ENCODE data around the gene SMAD3. TPM values are rescaled to one million over a fixed set of nuclear protein-coding genes. Genes with fewer than 3 reads are reported as not detected.

SMAD3 gene
- total and polyA plus RNA-seq, 2 donors (not counting 1 experiment from before 2014, with no cell fraction given), result 55.9 to 163 TPM

DNA sequence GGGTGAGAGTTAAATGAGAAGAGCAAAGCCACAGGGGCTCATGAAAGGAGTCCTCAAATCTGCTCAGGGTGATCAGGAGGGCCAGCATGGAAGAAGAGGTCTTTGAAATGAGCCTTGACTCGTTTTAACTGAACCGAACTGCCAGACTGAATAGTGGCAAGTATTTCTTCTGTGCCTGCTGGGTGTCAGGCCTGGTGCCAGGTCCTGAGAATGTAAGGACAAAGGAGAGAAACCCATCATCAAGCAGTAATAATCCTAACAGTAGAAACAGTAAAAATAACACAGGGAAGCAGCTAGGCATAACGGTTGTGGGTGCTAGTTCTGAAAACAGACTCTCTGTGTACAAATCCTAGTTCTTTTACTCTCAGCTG lies 40.4 kb upstream of the SMAD3 start:
- WGBS (ENCODE audit: insufficient coverage), result 100% methylated on average over 2 of the region's 3 CpGs
- Histone ChIP-seq H3K4me2 (replicated peaks; ENCODE audit: low read depth, low read length, poor library complexity, severe bottlenecking) (no peak overlapping the region), H3K4me1 (ENCODE audit: control insufficient read depth in 2 of 2, insufficient read depth in 2 of 2, low read length in 2 of 2) (peaks cover 0 to 15% of the 10 kb centered on the region in 2 donors), H3K27ac (ENCODE audit: low read length in 2 of 2) (no peak overlapping the region), H3K27me3 (replicated peaks in 1 of 4; ENCODE audit: control extremely low read depth in 1 of 4, control insufficient read depth in 3 of 4, insufficient read depth in 4 of 4, low read length in 3 of 4) (peaks cover 0 to 3% (median 0%) of the 10 kb centered on the region in 4 experiments), H3K9ac (ENCODE audit: low read length) (no peak overlapping the region), H3K79me2 (ENCODE audit: control insufficient read depth, insufficient read depth, low read length) (no peaks in the 10 kb centered on the region), H4K20me1 (ENCODE audit: control insufficient read depth, insufficient read depth, low read length, poor library complexity, severe bottlenecking) (no peaks in the 10 kb centered on the region), H3K9me3 (ENCODE audit: control extremely low read depth in 1 of 3, control insufficient read depth in 2 of 3, insufficient read depth in 1 of 3, low read length in 2 of 3) (no peaks in the 10 kb centered on the region), H3K4me3 (ENCODE audit: control extremely low read depth in 1 of 5, extremely low read depth in 1 of 5, insufficient read depth in 1 of 5, low read depth in 2 of 5, low read length in 4 of 5) (no peak overlapping the region), H2AFZ (ENCODE audit: insufficient read depth, low read depth, low read length, poor library complexity, severe bottlenecking) (no peak overlapping the region), H3K36me3 (replicated peaks in 1 of 2; ENCODE audit: control extremely low read depth in 1 of 2, control insufficient read depth in 1 of 2, extremely low read depth in 1 of 2, insufficient read depth in 2 of 2, low read length in 1 of 2) (no peaks in the 10 kb centered on the region)
- DNase-seq (no peak), ATAC-seq (ENCODE audit: low read depth) (no peak)
- ChIA-PET POLR2A (no interaction called here), CTCF (no interaction called here)
- H3K9me3 Mint-ChIP-seq (ENCODE audit: insufficient read depth), result no peaks in the 10 kb centered on the region
- H3K4me3 Mint-ChIP-seq, result no peak overlapping the region
- no peak overlapping the region for H3K27ac Mint-ChIP-seq
- peaks cover 6% of the 10 kb centered on the region for H3K27me3 Mint-ChIP-seq
- intact Hi-C loops (cut with micrococcal nuclease), result no loop called here
- peaks cover 3% of the 10 kb centered on the region for H3K4me1 Mint-ChIP-seq
- TF ChIP-seq EZH2 (IDR thresholded peaks at IDR 0.05; ENCODE audit: borderline replicate concordance, insufficient read depth, low read depth, low read length, poor library complexity, severe bottlenecking), result no peak
- TF ChIP-seq, protein P1, sequence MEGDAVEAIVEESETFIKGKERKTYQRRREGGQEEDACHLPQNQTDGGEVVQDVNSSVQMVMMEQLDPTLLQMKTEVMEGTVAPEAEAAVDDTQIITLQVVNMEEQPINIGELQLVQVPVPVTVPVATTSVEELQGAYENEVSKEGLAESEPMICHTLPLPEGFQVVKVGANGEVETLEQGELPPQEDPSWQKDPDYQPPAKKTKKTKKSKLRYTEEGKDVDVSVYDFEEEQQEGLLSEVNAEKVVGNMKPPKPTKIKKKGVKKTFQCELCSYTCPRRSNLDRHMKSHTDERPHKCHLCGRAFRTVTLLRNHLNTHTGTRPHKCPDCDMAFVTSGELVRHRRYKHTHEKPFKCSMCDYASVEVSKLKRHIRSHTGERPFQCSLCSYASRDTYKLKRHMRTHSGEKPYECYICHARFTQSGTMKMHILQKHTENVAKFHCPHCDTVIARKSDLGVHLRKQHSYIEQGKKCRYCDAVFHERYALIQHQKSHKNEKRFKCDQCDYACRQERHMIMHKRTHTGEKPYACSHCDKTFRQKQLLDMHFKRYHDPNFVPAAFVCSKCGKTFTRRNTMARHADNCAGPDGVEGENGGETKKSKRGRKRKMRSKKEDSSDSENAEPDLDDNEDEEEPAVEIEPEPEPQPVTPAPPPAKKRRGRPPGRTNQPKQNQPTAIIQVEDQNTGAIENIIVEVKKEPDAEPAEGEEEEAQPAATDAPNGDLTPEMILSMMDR (IDR thresholded peaks at IDR 0.05), result no peak

DNA sequence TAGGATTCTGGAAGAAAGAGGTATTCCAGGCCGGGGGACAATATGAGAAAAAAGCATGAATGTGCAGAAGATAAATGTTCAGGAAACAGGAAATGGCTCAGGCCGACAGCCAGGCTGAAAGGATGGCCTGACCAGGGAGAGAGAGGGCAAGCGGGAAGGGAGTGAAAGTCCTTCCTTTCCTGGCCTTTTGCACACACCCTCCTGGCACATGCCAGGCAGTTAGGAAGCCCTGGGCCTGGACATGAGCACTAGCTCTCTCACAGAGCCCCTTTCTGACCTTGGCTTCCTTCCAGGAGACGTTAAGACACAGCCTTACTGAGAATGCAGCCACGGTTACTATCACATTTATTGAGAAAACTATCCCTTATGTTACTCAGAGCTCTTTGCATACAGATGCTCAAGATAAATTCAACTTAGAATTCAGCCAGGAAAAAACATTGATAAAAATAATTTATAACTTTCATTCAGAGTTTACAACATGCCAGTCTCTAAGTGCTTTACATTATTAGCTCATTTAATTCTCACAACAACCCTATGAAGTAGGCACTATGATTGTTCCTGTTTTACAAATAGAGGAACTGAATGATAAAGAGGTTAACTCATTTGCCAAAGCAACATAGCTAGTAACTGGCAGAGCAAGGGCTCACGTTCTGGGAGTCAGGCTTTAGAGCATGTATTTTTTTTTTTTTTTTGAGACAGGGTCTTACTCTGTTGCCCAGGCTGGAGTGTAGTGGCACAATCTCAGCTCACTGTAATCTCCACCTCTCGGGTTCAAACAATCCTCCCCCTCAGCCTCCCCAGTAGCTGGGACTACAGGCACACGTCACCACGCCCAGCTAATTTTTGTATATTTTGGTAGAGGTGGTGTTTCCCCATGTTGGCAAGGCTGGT lies 39.4 kb upstream of the SMAD3 start:
- H3K4me3 Mint-ChIP-seq, result no peak overlapping the region
- H3K4me2 ChIP-seq (replicated peaks; ENCODE audit: low read depth, low read length, poor library complexity, severe bottlenecking), result no peak overlapping the region
- no peak overlapping the region for H3K4me3 ChIP-seq (ENCODE audit: control extremely low read depth in 1 of 5, extremely low read depth in 1 of 5, insufficient read depth in 1 of 5, low read depth in 2 of 5, low read length in 4 of 5)
- no peak overlapping the region for H3K9ac ChIP-seq (ENCODE audit: low read length)
- intact Hi-C loops (cut with micrococcal nuclease), result no loop called here
- H3K27ac Mint-ChIP-seq, result no peak overlapping the region
- no peak for ATAC-seq (ENCODE audit: low read depth)
- 54% methylated on average over 5 of the region's 9 CpGs for WGBS (ENCODE audit: insufficient coverage)
- H3K4me1 ChIP-seq (ENCODE audit: control insufficient read depth in 2 of 2, insufficient read depth in 2 of 2, low read length in 2 of 2), result peaks cover 0 to 13% of the 10 kb centered on the region in 2 donors
- H3K9me3 Mint-ChIP-seq (ENCODE audit: insufficient read depth), result no peaks in the 10 kb centered on the region
- no peaks in the 10 kb centered on the region for H3K79me2 ChIP-seq (ENCODE audit: control insufficient read depth, insufficient read depth, low read length)
- peaks cover 6% of the 10 kb centered on the region for H3K27me3 Mint-ChIP-seq
- no peak for TF ChIP-seq EZH2 (IDR thresholded peaks at IDR 0.05; ENCODE audit: borderline replicate concordance, insufficient read depth, low read depth, low read length, poor library complexity, severe bottlenecking)
- TF ChIP-seq, protein P1 (IDR thresholded peaks at IDR 0.05), result no peak
- no peaks in the 10 kb centered on the region for H4K20me1 ChIP-seq (ENCODE audit: control insufficient read depth, insufficient read depth, low read length, poor library complexity, severe bottlenecking)
- DNase-seq, result peak; percentile 48
- CTCF ChIA-PET, result no interaction called here
- peaks cover 0 to 3% (median 0%) of the 10 kb centered on the region in 4 experiments for H3K27me3 ChIP-seq (replicated peaks in 1 of 4; ENCODE audit: control extremely low read depth in 1 of 4, control insufficient read depth in 3 of 4, insufficient read depth in 4 of 4, low read length in 3 of 4)
- H3K4me1 Mint-ChIP-seq, result peaks cover 3% of the 10 kb centered on the region
- peak overlapping the region; percentile 0 for H2AFZ ChIP-seq (ENCODE audit: insufficient read depth, low read depth, low read length, poor library complexity, severe bottlenecking)
- H3K36me3 ChIP-seq (replicated peaks in 1 of 2; ENCODE audit: control extremely low read depth in 1 of 2, control insufficient read depth in 1 of 2, extremely low read depth in 1 of 2, insufficient read depth in 2 of 2, low read length in 1 of 2), result no peaks in the 10 kb centered on the region
- no peak overlapping the region for H3K27ac ChIP-seq (ENCODE audit: low read length in 2 of 2)
- no peaks in the 10 kb centered on the region for H3K9me3 ChIP-seq (ENCODE audit: control extremely low read depth in 1 of 3, control insufficient read depth in 2 of 3, insufficient read depth in 1 of 3, low read length in 2 of 3)
- POLR2A ChIA-PET, result interaction anchor here (0.6 kb wide), 1 partner anchor 39 kb away, joined by 3 read pairs; no protein-coding TSS in a partner anchor
